Neural cell (in vitro differentiated cells): ENCODE data around the gene FBXO4. TPM values are rescaled to one million over a fixed set of nuclear protein-coding genes. Genes with fewer than 3 reads are reported as not detected.
"Not testable (repeated sequence)": the region's sequence is repeated elsewhere in the genome, so short reads cannot be mapped to it uniquely, and the experiment has no call there.

Experiments used
- H2AFZ ChIP-seq: fragments of 200-600, 300-800 bp; sonication (generic), shearing (Covaris generic); 2 replicates; pipeline ENCODE4 v1.6.0; 2014; ENCODE audit warnings: low read depth, mild to moderate bottlenecking, antibody characterized with exemption, low read length, moderate library complexity
- H3F3A ChIP-seq: fragments of 200-600 bp; shearing (Covaris generic); 2 replicates; pipeline ENCODE4 v1.6.1; 2016; ENCODE audit warnings: mild to moderate bottlenecking, moderate library complexity, mixed read lengths, antibody characterized with exemption, low read length; ENCODE audit not compliant: insufficient read depth, poor library complexity, severe bottlenecking
- H3K27ac ChIP-seq: fragments of 200-600, 300-800 bp; sonication (generic), shearing (Covaris generic); 2 replicates; pipeline ENCODE4 v1.5.1; 2014; ENCODE audit warnings: mild to moderate bottlenecking, low read length, moderate library complexity
- H3K27me3 ChIP-seq: fragments of 300-800, 200-600 bp; sonication (generic), shearing (Covaris generic); 2 replicates; pipeline ENCODE4 v1.6.0; 2014; ENCODE audit warnings: mild to moderate bottlenecking, low read depth, low read length, moderate library complexity; ENCODE audit not compliant: insufficient read depth
- H3K36me3 ChIP-seq: fragments of 300-800, 200-600 bp; sonication (generic), shearing (Covaris generic); 2 replicates; pipeline ENCODE4 v1.5.1; 2014; ENCODE audit warnings: mild to moderate bottlenecking, antibody characterized with exemption, low read length, moderate library complexity; ENCODE audit not compliant: insufficient read depth
- H3K4me2 ChIP-seq: fragments of 300-800, 200-600 bp; sonication (generic), shearing (Covaris generic); 2 replicates; pipeline ENCODE4 v1.6.0; 2014; ENCODE audit warnings: mild to moderate bottlenecking, low read length
- H3K4me3 ChIP-seq: fragments of 300-800, 200-600 bp; sonication (generic), shearing (Covaris generic); 2 replicates; pipeline ENCODE4 v1.5.1; 2014; ENCODE audit warnings: mild to moderate bottlenecking, low read length, moderate library complexity
- H3K79me2 ChIP-seq: fragments of 200-600 bp; shearing (Covaris generic); replicated peaks from 2 replicates; pipeline ENCODE4 v1.6.0; 2014; ENCODE audit warnings: mild to moderate bottlenecking, low read length, moderate library complexity; ENCODE audit not compliant: insufficient read depth
- H3K9ac ChIP-seq: fragments of 300-800, 200-600 bp; sonication (generic), shearing (Covaris generic); 2 replicates; pipeline ENCODE4 v1.6.1; 2016; ENCODE audit warnings: mild to moderate bottlenecking, low read length, mixed read lengths
- H3K9me2 ChIP-seq: fragments of 200-600 bp; shearing (Covaris generic); 2 replicates; pipeline ENCODE4 v1.6.1; 2016; ENCODE audit warnings: mild to moderate bottlenecking, low read length, mixed read lengths; ENCODE audit not compliant: insufficient read depth
- H3K9me3 ChIP-seq: fragments of 200-600, 300-800 bp; sonication (generic), shearing (Covaris generic); 2 replicates; pipeline ENCODE4 v1.6.1; 2016; ENCODE audit warnings: mild to moderate bottlenecking, mixed run types, low read length, moderate library complexity, mixed read lengths
- H4K20me1 ChIP-seq: fragments of 200-600 bp; shearing (Covaris generic); 2 replicates; pipeline ENCODE4 v1.6.1; 2016; ENCODE audit warnings: mild to moderate bottlenecking, mixed run types; ENCODE audit not compliant: insufficient read depth
- CTCF ChIP-seq: fragments of 450-650 bp; IDR thresholded peaks from 2 replicates; pipeline ENCODE4 v1.5.1; 2014; ENCODE audit warnings: antibody characterized with exemption, mild to moderate bottlenecking, moderate library complexity; ENCODE audit not compliant: poor library complexity, severe bottlenecking
- EP300 ChIP-seq: fragments of 450-650 bp; conservative IDR thresholded peaks from 2 replicates; pipeline ENCODE4 v1.6.1; 2014; ENCODE audit warnings: antibody characterized with exemption, mild to moderate bottlenecking, moderate library complexity; ENCODE audit not compliant: poor library complexity, severe bottlenecking
- EZH2 ChIP-seq: fragments of 200-600, 300-800 bp; shearing (Covaris generic), sonication (generic); IDR thresholded peaks from 2 replicates; pipeline ENCODE4 v1.6.1; 2014; ENCODE audit warnings: antibody characterized with exemption, low read length, borderline replicate concordance, mild to moderate bottlenecking; ENCODE audit not compliant: insufficient read depth, poor library complexity, severe bottlenecking
- MXI1 ChIP-seq: fragments of 450-650 bp; conservative IDR thresholded peaks from 2 replicates; pipeline ENCODE4 v1.6.1; 2014; ENCODE audit warnings: antibody characterized with exemption, mild to moderate bottlenecking; ENCODE audit not compliant: poor library complexity, severe bottlenecking
- POLR2AphosphoS5 ChIP-seq: IDR thresholded peaks from 2 replicates; pipeline ENCODE4 v1.6.1; 2012
- RAD21 ChIP-seq: fragments of 450-650 bp; conservative IDR thresholded peaks from 2 replicates; pipeline ENCODE4 v1.6.1; 2014; ENCODE audit warnings: antibody characterized with exemption, mild to moderate bottlenecking, moderate library complexity
- REST ChIP-seq: IDR thresholded peaks from 2 replicates; pipeline ENCODE4 v1.6.1; 2012; ENCODE audit warnings: borderline replicate concordance
- SMC3 ChIP-seq: fragments of 450-650 bp; conservative IDR thresholded peaks from 2 replicates; pipeline ENCODE4 v1.6.1; 2014; ENCODE audit warnings: antibody characterized with exemption, mild to moderate bottlenecking, moderate library complexity; ENCODE audit not compliant: poor library complexity
- TAF1 ChIP-seq: IDR thresholded peaks from 2 replicates; pipeline ENCODE4 v1.6.1; 2012; ENCODE audit warnings: low read depth
- polyA plus RNA-seq: library from polyadenylated mRNA; depleted of rRNA; stranded (reverse); fragments of >200 nt; gene quantifications from 2 replicates; pipeline ENCODE4 v1.2.3, GENCODE V29; 2014

FBXO4 gene
- polyA plus RNA-seq, 1 donor from 2014 or later, result 3.9 TPM

DNA sequence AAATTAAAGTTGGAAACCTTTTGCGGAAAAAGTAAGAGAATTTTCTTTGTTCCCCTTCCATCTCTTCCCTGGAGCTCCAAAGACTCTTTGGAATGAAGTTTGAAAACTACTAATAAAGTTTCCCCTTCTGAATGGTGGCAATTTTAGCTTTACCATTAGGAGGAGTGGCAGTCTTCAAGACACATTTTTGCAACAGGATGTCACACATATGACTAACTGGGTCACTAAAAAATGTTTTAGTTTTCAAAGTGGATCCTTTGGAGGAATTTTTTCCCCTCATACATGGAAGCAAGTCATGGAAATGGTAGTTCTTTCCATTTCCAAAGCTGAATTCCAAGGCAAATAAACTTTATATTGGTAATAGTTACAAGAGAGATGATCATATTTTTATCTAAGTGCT lies 15.6 kb downstream of the FBXO4 start:
- Histone ChIP-seq H3K36me3 (no peaks in the 10 kb centered on the region), H3K27me3 (no peaks in the 10 kb centered on the region), H2AFZ (no peak overlapping the region), H3K79me2 (no peaks in the 10 kb centered on the region), H3K4me2 (no peak overlapping the region), H3K27ac (no peak overlapping the region), H3K9me2 (no peaks in the 10 kb centered on the region), H4K20me1 (no peaks in the 10 kb centered on the region), H3K9ac (no peak overlapping the region), H3K9me3 (no peaks in the 10 kb centered on the region), H3K4me3 (no peak overlapping the region), H3F3A (no peaks in the 10 kb centered on the region)
- no peak for TF ChIP-seq POLR2AphosphoS5
- no peak for TF ChIP-seq EZH2
- TF ChIP-seq REST, result no peak
- TF ChIP-seq SMC3, result no peak
- no peak for TF ChIP-seq RAD21
- no peak for TF ChIP-seq EP300
- TF ChIP-seq MXI1, result no peak
- no peak for TF ChIP-seq CTCF
- TF ChIP-seq TAF1, result no peak

DNA sequence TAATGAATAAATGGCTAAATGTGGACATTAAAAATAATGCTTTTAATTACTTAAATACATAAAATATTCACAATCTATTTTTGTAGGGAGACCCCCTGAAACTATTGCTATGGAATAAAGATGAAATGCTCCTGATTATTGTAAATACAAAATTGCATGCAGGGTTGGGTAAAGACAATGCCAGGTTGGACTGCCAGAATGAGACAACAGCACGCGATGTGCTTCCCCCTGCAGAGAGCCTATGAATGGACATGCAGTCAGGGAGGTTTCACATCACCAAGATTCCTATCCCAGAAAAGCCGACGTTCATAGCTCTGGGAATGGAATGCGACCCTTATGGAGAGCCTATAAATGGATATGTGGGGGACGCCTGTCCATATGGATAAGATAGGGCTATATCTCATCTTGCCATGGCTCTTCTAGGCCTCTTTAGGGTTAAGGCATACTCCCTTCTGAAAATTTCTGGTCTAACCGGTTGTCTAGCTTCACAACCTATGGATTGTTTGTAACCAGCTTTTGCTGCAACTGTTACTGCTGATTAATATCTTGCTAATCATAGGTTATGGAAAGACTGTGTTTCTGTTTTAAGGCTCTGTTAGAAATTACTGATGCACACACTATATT lies 20.4 kb downstream of the FBXO4 start:
- not testable (repeated sequence) for H3K27ac ChIP-seq, H3K9me2 ChIP-seq, H3F3A ChIP-seq, H4K20me1 ChIP-seq, H3K9ac ChIP-seq, H3K9me3 ChIP-seq, H3K27me3 ChIP-seq, H2AFZ ChIP-seq, H3K36me3 ChIP-seq, H3K79me2 ChIP-seq, H3K4me2 ChIP-seq, H3K4me3 ChIP-seq

- no peak for TF ChIP-seq MXI1
- TF ChIP-seq CTCF, result no peak
- TF ChIP-seq RAD21, result no peak
- no peak for TF ChIP-seq EZH2
- TF ChIP-seq SMC3, result no peak
- no peak for TF ChIP-seq EP300
- TF ChIP-seq POLR2AphosphoS5, result no peak
- TF ChIP-seq REST, result no peak
- no peak for TF ChIP-seq TAF1
- H3K9me2 ChIP-seq, result no peaks in the 10 kb centered on the region
Measured at GRCh38 chr5:41951224-41951623, 26.1 kb downstream of the FBXO4 start.

More at GRCh38 chr5:41951224-41951623, 26.1 kb downstream of the FBXO4 start:
- Histone ChIP-seq H2AFZ (no peak overlapping the region), H3K79me2 (no peaks in the 10 kb centered on the region), H3K36me3 (no peaks in the 10 kb centered on the region), H3K9me3 (no peaks in the 10 kb centered on the region), H3K27me3 (no peaks in the 10 kb centered on the region), H3K27ac (no peak overlapping the region), H3K9ac (no peak overlapping the region), H3K4me2 (no peak overlapping the region), H4K20me1 (no peaks in the 10 kb centered on the region), H3K4me3 (no peak overlapping the region), H3F3A (no peaks in the 10 kb centered on the region)
